H9 (cell line): ENCODE data around the gene MKI67. TPM values are rescaled to one million over a fixed set of nuclear protein-coding genes. Genes with fewer than 3 reads are reported as not detected.

Experiments
- DNase-seq: peaks from one replicate; pipeline ENCODE4 v3.0.0-alpha.2; 2017
- H2AFZ ChIP-seq: one replicate; pipeline ENCODE4 v1.6.1; 2013; ENCODE audit warnings: mild to moderate bottlenecking, low read length, control low read depth, moderate library complexity
- H2AK5ac ChIP-seq: 2 replicates; pipeline ENCODE4 v1.6.1; 2013; ENCODE audit warnings: low read length, control low read depth, mixed read lengths; ENCODE audit not compliant: insufficient read length
- H2BK120ac ChIP-seq: one replicate; pipeline ENCODE4 v1.6.1; 2013; ENCODE audit warnings: low read depth, mild to moderate bottlenecking, low read length, control low read depth, inconsistent platforms; ENCODE audit not compliant: poor library complexity, severe bottlenecking
- H2BK12ac ChIP-seq: 2 replicates; pipeline ENCODE4 v1.6.1; 2013; ENCODE audit warnings: low read length, control low read depth, mixed read lengths, low read depth; ENCODE audit not compliant: insufficient read length
- H2BK15ac ChIP-seq: 2 replicates; pipeline ENCODE4 v1.6.1; 2013; ENCODE audit warnings: low read depth, low read length, control low read depth
- H2BK20ac ChIP-seq: one replicate; pipeline ENCODE4 v1.6.1; 2013; ENCODE audit warnings: low read depth, mild to moderate bottlenecking, low read length, control low read depth, inconsistent platforms; ENCODE audit not compliant: poor library complexity, severe bottlenecking
- H2BK5ac ChIP-seq: 2 replicates; pipeline ENCODE4 v1.6.1; 2013; ENCODE audit warnings: low read length, control low read depth, mixed read lengths; ENCODE audit not compliant: insufficient read length
- H3K14ac ChIP-seq: 2 replicates; pipeline ENCODE4 v1.6.1; 2013; ENCODE audit warnings: low read length, control low read depth; ENCODE audit not compliant: insufficient read depth
- H3K18ac ChIP-seq: 2 replicates; pipeline ENCODE4 v1.6.1; 2013; ENCODE audit warnings: low read depth, mild to moderate bottlenecking, mixed read lengths, low read length, control low read depth; ENCODE audit not compliant: insufficient read length
- H3K23ac ChIP-seq: 2 replicates; pipeline ENCODE4 v1.6.1; 2013; ENCODE audit warnings: low read length, control low read depth, mixed read lengths, low read depth; ENCODE audit not compliant: insufficient read length
- H3K23me2 ChIP-seq: 2 replicates; pipeline ENCODE4 v1.6.1; 2013; ENCODE audit warnings: low read depth, mild to moderate bottlenecking, mixed read lengths, low read length, control low read depth; ENCODE audit not compliant: insufficient read length, poor library complexity, severe bottlenecking
- H3K27ac ChIP-seq: 2 replicates; pipeline ENCODE4 v1.5.1; 2013; ENCODE audit warnings: low read length, control low read depth, mixed read lengths, low read depth; ENCODE audit not compliant: insufficient read length
- H3K27me3 ChIP-seq: 2 replicates; pipeline ENCODE4 v1.6.1; 2013; ENCODE audit warnings: low read length, control low read depth, inconsistent platforms; ENCODE audit not compliant: insufficient read depth
- H3K4ac ChIP-seq: 2 replicates; pipeline ENCODE4 v1.6.1; 2013; ENCODE audit warnings: low read depth, mild to moderate bottlenecking, control low read depth, inconsistent platforms, low read length, moderate library complexity
- H3K4me1 ChIP-seq: 2 replicates; pipeline ENCODE4 v1.6.1; 2013; ENCODE audit warnings: low read length, control low read depth, inconsistent platforms; ENCODE audit not compliant: insufficient read depth
- H3K4me2 ChIP-seq: 2 replicates; pipeline ENCODE4 v1.6.1; 2013; ENCODE audit warnings: low read length, control low read depth, mixed read lengths; ENCODE audit not compliant: insufficient read length, insufficient read depth
- H3K56ac ChIP-seq: 2 replicates; pipeline ENCODE4 v1.6.1; 2013; ENCODE audit warnings: low read depth, mild to moderate bottlenecking, mixed read lengths, low read length, control low read depth; ENCODE audit not compliant: insufficient read length
- H3K79me1 ChIP-seq: 2 replicates; pipeline ENCODE4 v1.6.1; 2013; ENCODE audit warnings: low read depth, mild to moderate bottlenecking, moderate library complexity, low read length, control low read depth, inconsistent platforms; ENCODE audit not compliant: insufficient read depth, poor library complexity, severe bottlenecking
- H3K79me2 ChIP-seq: 2 replicates; pipeline ENCODE4 v1.6.1; 2013; ENCODE audit warnings: low read length, control low read depth, inconsistent platforms; ENCODE audit not compliant: insufficient read depth
- H3K9ac ChIP-seq: 2 replicates; pipeline ENCODE4 v1.6.1; 2013; ENCODE audit warnings: low read length, control low read depth, mixed read lengths; ENCODE audit not compliant: insufficient read length; ENCODE audit errors: extremely low read depth
- H3K9me3 ChIP-seq: one replicate; pipeline ENCODE4 v1.6.1; 2013; ENCODE audit warnings: low read depth, low read length, inconsistent platforms; ENCODE audit not compliant: control insufficient read depth
- H3T11ph ChIP-seq: one replicate; pipeline ENCODE4 v1.6.1; 2013; ENCODE audit warnings: mild to moderate bottlenecking, low read length, control low read depth, inconsistent platforms
- H4K20me1 ChIP-seq: one replicate; pipeline ENCODE4 v1.6.1; 2013; ENCODE audit not compliant: control insufficient read depth, insufficient read length, insufficient read depth
- H4K5ac ChIP-seq: 2 replicates; pipeline ENCODE4 v1.6.1; 2013; ENCODE audit warnings: low read depth, mild to moderate bottlenecking, mixed read lengths, low read length, control low read depth; ENCODE audit not compliant: insufficient read length
- H4K8ac ChIP-seq: replicated peaks from 2 replicates; pipeline ENCODE4 v1.6.1; 2013; ENCODE audit warnings: low read length, control low read depth, mixed read lengths, low read depth; ENCODE audit not compliant: insufficient read length
- H4K91ac ChIP-seq: 2 replicates; pipeline ENCODE4 v1.6.1; 2013; ENCODE audit warnings: low read depth, mild to moderate bottlenecking, moderate library complexity, mixed read lengths, low read length, control low read depth; ENCODE audit not compliant: insufficient read length
- H3K27ac Mint-ChIP-seq, 3 experiments: 2 replicates in 2 of 3; 3 replicates in 1 of 3; pipeline ENCODE4 v1.8.0; 2020 to 2021; ENCODE audit warnings: mixed read lengths in 3 of 3, mild to moderate bottlenecking in 1 of 3, moderate library complexity in 1 of 3
- H3K27me3 Mint-ChIP-seq: 2 replicates; pipeline ENCODE4 v1.8.0; 2021; ENCODE audit warnings: low read depth, mild to moderate bottlenecking, moderate library complexity, mixed read lengths
- H3K36me3 Mint-ChIP-seq, 3 experiments: 2 replicates in 2 of 3; 3 replicates in 1 of 3; pipeline ENCODE4 v1.8.0; 2020 to 2021; ENCODE audit warnings: low read depth in 3 of 3, mixed read lengths in 3 of 3; ENCODE audit not compliant: insufficient read depth in 1 of 3
- H3K4me1 Mint-ChIP-seq, 2 experiments: 2 replicates each; pipeline ENCODE4 v1.8.0; 2020; ENCODE audit warnings: mixed read lengths in 2 of 2
- H3K4me3 Mint-ChIP-seq, 2 experiments: 2 replicates in 1 of 2; 3 replicates in 1 of 2; pipeline ENCODE4 v1.8.0; 2020 to 2021; ENCODE audit warnings: mild to moderate bottlenecking in 2 of 2, mixed read lengths in 2 of 2, moderate library complexity in 1 of 2
- H3K9me3 Mint-ChIP-seq, 2 experiments: 2 replicates in 1 of 2; 3 replicates in 1 of 2; pipeline ENCODE4 v1.8.0; 2020; ENCODE audit warnings: mild to moderate bottlenecking in 2 of 2, mixed read lengths in 2 of 2, moderate library complexity in 1 of 2
- CTCF ChIP-seq: fragments of 200-600 bp; sonication (generic); conservative IDR thresholded peaks from 3 replicates; pipeline ENCODE4 v1.8.0; 2021; ENCODE audit warnings: antibody characterized with exemption, mild to moderate bottlenecking
- WGBS: extraction: QIAGEN DNeasy Blood & Tissue Kit; methylation state at CpG from one replicate; pipeline ENCODE4 v1.1.7; 2013; ENCODE audit warnings: missing lambda C conversion rate, low lambda C conversion rate, mixed read lengths; ENCODE audit not compliant: insufficient read length; ENCODE audit errors: extremely low coverage; 5-methylcytosine and 5-hydroxymethylcytosine counted together
- total RNA-seq: library from RNA; stranded (reverse); gene quantifications from 2 replicates; pipeline ENCODE4 v1.2.1, GENCODE V29; 2021

The MKI67 gene
- total RNA-seq, 1 experiment from 2014 or later = 108 TPM

GRCh38 chr10:128059266-128059981, 66.8 kb downstream of the MKI67 start:
- Histone ChIP-seq H3K79me2 (no peaks in the 10 kb centered on the region), H2AFZ (no peak overlapping the region), H3K4me2 (no peak overlapping the region), H4K91ac (no peak overlapping the region), H3K27ac (no peak overlapping the region), H3K27me3 (no peaks in the 10 kb centered on the region), H3K56ac (no peak overlapping the region), H3K14ac (no peak overlapping the region), H2BK20ac (no peak overlapping the region), H3T11ph (no peak overlapping the region), H2AK5ac (no peak overlapping the region), H3K9me3 (no peaks in the 10 kb centered on the region), H4K20me1 (no peaks in the 10 kb centered on the region), H2BK120ac (no peak overlapping the region), H2BK15ac (no peak overlapping the region), H3K18ac (no peak overlapping the region), H2BK12ac (no peak overlapping the region), H4K5ac (no peak overlapping the region), H2BK5ac (no peak overlapping the region), H4K8ac (no peak overlapping the region), H3K4ac (no peak overlapping the region), H3K79me1 (no peaks in the 10 kb centered on the region), H3K9ac (no peak overlapping the region), H3K4me1 (peaks cover 2% of the 10 kb centered on the region; the same call in 1 of the 2 replicates), H3K23ac (no peak overlapping the region), H3K23me2 (no peaks in the 10 kb centered on the region)
- TF ChIP-seq CTCF = no peak
- Mint-ChIP-seq H3K9me3 (no peaks in the 10 kb centered on the region), H3K4me1 (peaks cover 23 to 24% of the 10 kb centered on the region in 2 experiments), H3K27ac (no peak overlapping the region), H3K27me3 (no peaks in the 10 kb centered on the region), H3K36me3 (no peaks in the 10 kb centered on the region; a peak in 1 of 7 replicates), H3K4me3 (no peak overlapping the region)
- DNase-seq = no peak
- 100% methylated on average over 1 of the region's 15 CpGs for WGBS
